Uterus (tissue), 4 donors: ENCODE results near the gene FILIP1L. TPM values are rescaled to one million over a fixed set of nuclear protein-coding genes. Genes with fewer than 3 reads are reported as not detected.

Experiments used
- DNase-seq, 2 donors: peaks; one replicate each; pipeline ENCODE4 v3.0.0-alpha.2; 2019 to 2020
- H3K27ac ChIP-seq, 2 donors: fragments of 200-600 bp; sonication (generic); 1 replicate in 1 of 2; 2 replicates in 1 of 2; pipeline ENCODE4 v1.5.1; 2016 to 2018
- H3K27me3 ChIP-seq, 2 donors: fragments of 200-600 bp; sonication (generic); one replicate each; pipeline ENCODE4 v1.5.1; 2018 to 2019; ENCODE audit warnings: control low read depth in 1 of 2
- H3K36me3 ChIP-seq, 2 donors: fragments of 200-600 bp; sonication (generic); one replicate each; pipeline ENCODE4 v1.5.1; 2019; ENCODE audit warnings: control low read depth in 1 of 2
- H3K4me1 ChIP-seq, 2 donors: fragments of 200-600 bp; sonication (generic); one replicate each; pipeline ENCODE4 v1.5.1; 2018 to 2019; ENCODE audit warnings: control low read depth in 1 of 2
- H3K4me3 ChIP-seq, 2 donors: fragments of 200-600 bp; sonication (generic); 1 replicate in 1 of 2; 2 replicates in 1 of 2; pipeline ENCODE4 v1.5.1; 2018 to 2019; ENCODE audit warnings: mild to moderate bottlenecking in 1 of 2
- H3K9me3 ChIP-seq, 2 donors: fragments of 200-600 bp; sonication (generic); one replicate each; pipeline ENCODE4 v1.5.1; 2019; ENCODE audit warnings: control low read depth in 1 of 2
- POLR2A ChIP-seq, 2 donors: fragments of 450-650 bp; IDR thresholded peaks; one replicate each; pipeline ENCODE4 v1.6.1; 2016; ENCODE audit warnings: antibody characterized with exemption in 2 of 2, mild to moderate bottlenecking in 1 of 2, moderate library complexity in 1 of 2
- intact Hi-C: fragments of 100-400 bp; cut with DNase I; formaldehyde crosslinking; loops from one replicate; pipeline ENCODE4 v1.15.1; 2023; ENCODE audit warnings: low total_unique reads
- total RNA-seq, 4 donors: library from RNA; depleted of rRNA in 3 of 4; stranded (reverse); fragments of >200 nt in 3 of 4; gene quantifications; one replicate each; pipeline versions ENCODE4 v1.1.0 to v1.2.4, GENCODE V29; 2014 to 2023
- TF ChIP-seq, protein P1 (sequence below), 4 experiments: fragments of 200-600 bp in 2 of 4; fragments of 450-650 bp in 2 of 4; sonication (generic) in 2 of 4; IDR thresholded peaks; one replicate each; pipeline ENCODE4 v1.5.1; 2016 to 2019; ENCODE audit warnings: antibody characterized with exemption in 4 of 4, mild to moderate bottlenecking in 2 of 4, moderate library complexity in 1 of 4
- donor health status: DM: yes; HTN: yes; CAD: no.

Gene FILIP1L
- total RNA-seq, 4 donors from 2014 or later: 48.5 to 99.1 (median 66.3) TPM

DNA sequence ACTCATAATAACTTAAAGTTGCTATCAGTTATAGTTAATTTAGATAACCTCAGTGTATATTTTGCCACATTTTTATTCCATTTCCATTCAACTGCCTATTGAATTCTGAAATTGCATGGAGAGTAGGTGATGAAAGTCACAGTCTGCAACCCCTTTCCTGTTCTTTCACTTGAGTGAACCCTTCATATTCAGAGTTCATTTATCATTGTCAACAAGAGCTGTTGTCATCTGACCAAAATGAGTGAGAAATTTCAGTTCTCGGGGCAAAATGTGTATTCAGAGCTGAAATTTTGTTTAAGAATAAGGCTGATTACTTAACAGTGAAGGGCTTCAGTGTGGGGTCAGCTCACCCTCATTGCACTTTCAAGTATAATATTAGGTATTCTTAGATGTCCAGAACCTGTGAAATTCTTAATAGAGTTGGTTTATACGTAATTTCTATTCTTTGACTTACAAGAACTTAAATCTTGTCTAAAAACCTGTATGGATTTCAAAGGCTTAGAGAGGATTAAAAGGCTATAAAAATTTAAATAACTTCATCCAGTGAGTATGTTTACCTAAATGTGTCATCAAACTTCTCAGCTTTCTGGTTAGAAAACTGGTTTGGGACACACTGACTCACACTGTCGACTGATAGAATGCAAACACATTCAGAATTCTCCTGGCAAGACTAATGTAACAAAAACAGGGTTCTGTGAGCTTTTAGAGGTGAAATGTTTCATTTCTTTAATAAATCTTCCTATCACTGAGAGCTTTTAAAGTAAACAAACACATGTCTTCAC is 204.4 kb downstream of the FILIP1L start:
- Histone ChIP-seq H3K27ac (peak overlapping the region in 1 of 2 donors; percentile 26), H3K9me3 (no peaks in the 10 kb centered on the region), H3K27me3 (no peaks in the 10 kb centered on the region), H3K36me3 (no peaks in the 10 kb centered on the region), H3K4me3 (no peak overlapping the region), H3K4me1 (no peaks in the 10 kb centered on the region)
- TF ChIP-seq POLR2A (IDR thresholded peaks at IDR 0.05): no peak
- TF ChIP-seq, protein P1, sequence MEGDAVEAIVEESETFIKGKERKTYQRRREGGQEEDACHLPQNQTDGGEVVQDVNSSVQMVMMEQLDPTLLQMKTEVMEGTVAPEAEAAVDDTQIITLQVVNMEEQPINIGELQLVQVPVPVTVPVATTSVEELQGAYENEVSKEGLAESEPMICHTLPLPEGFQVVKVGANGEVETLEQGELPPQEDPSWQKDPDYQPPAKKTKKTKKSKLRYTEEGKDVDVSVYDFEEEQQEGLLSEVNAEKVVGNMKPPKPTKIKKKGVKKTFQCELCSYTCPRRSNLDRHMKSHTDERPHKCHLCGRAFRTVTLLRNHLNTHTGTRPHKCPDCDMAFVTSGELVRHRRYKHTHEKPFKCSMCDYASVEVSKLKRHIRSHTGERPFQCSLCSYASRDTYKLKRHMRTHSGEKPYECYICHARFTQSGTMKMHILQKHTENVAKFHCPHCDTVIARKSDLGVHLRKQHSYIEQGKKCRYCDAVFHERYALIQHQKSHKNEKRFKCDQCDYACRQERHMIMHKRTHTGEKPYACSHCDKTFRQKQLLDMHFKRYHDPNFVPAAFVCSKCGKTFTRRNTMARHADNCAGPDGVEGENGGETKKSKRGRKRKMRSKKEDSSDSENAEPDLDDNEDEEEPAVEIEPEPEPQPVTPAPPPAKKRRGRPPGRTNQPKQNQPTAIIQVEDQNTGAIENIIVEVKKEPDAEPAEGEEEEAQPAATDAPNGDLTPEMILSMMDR (IDR thresholded peaks at IDR 0.05): no peak
- DNase-seq: no peak
- intact Hi-C loops: no loop called here

DNA sequence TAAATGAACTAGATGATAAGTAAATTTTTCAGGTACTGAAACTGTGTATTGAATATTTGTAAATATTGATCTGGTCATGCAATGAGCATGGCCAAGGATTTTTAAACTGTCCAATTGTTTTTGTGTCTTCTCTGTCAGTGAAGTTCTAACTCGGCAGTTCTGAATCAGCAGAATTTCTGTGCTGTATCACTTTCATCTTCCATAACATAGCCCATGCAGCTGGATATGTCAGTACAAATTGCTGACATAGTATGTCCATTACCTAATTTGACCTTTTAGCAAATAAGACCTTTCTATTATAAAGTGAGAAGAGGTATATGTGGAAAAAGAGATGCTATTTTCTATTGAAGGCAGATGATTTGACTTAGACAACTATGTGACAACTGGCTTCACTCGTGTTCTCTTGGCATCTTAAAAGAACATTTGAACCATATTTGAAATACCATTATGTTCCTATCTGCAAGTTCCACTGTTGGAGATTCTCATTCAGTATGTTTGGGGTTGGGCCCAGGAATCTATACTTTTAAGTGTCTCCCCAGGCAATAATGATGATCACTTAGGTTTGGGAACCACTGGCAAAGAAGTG is 206.2 kb downstream of the FILIP1L start:
- Histone ChIP-seq H3K4me1 (no peaks in the 10 kb centered on the region), H3K27ac (no peak overlapping the region), H3K36me3 (no peaks in the 10 kb centered on the region), H3K9me3 (no peaks in the 10 kb centered on the region), H3K4me3 (no peak overlapping the region), H3K27me3 (no peaks in the 10 kb centered on the region)
- TF ChIP-seq, protein P1 (IDR thresholded peaks at IDR 0.05): no peak
- no peak for TF ChIP-seq POLR2A (IDR thresholded peaks at IDR 0.05)
- intact Hi-C loops: no loop called here
- DNase-seq: no peak

DNA sequence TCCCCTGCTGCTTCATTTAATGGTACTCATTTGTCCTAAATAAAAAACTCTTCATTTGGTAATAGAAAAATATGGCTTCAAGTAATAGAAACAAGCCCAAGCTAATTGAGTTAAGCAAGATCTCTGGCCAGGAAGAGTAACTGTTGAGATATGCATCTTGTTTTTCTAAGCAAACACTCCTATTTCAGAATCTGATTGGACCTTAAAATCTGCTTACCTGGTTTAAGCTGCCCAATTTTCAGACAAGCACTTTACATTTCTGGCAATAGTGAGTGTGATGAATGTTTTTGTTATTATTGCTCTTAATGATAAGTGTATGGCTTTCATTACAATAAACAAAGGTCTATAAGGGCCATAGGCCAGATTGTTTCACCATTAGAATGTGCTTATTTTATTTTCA is 210.4 kb downstream of the FILIP1L start:
- no peaks in the 10 kb centered on the region for H3K9me3 ChIP-seq
- TF ChIP-seq, protein P1 (IDR thresholded peaks at IDR 0.05): no peak
- no peak for TF ChIP-seq POLR2A (IDR thresholded peaks at IDR 0.05)
- no peak overlapping the region for H3K4me3 ChIP-seq
- DNase-seq: no peak
- H3K27ac ChIP-seq: no peak overlapping the region
- no peaks in the 10 kb centered on the region for H3K4me1 ChIP-seq
- no peaks in the 10 kb centered on the region for H3K27me3 ChIP-seq
- no peaks in the 10 kb centered on the region for H3K36me3 ChIP-seq
- intact Hi-C loops: no loop called here

DNA sequence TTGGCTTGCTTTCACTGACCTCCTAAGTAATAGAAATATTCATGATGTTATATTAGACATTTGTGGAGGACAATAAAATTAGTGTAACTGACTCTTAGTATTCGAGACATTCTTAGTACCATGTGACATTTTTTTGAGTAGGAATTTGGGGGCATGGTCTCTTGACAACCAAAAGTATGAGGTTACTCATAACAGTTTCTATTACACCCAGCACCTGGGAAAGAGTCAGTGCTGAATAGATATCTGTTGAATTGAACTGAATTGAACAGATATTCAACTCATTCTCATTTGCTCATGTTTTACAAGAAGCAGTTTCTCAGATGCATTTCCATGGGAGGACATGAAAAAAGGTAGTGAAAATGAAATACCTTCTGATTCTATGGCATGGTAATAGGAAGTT is 212.2 kb downstream of the FILIP1L start:
- no peak for TF ChIP-seq POLR2A (IDR thresholded peaks at IDR 0.05)
- TF ChIP-seq, protein P1 (IDR thresholded peaks at IDR 0.05): no peak

DNA sequence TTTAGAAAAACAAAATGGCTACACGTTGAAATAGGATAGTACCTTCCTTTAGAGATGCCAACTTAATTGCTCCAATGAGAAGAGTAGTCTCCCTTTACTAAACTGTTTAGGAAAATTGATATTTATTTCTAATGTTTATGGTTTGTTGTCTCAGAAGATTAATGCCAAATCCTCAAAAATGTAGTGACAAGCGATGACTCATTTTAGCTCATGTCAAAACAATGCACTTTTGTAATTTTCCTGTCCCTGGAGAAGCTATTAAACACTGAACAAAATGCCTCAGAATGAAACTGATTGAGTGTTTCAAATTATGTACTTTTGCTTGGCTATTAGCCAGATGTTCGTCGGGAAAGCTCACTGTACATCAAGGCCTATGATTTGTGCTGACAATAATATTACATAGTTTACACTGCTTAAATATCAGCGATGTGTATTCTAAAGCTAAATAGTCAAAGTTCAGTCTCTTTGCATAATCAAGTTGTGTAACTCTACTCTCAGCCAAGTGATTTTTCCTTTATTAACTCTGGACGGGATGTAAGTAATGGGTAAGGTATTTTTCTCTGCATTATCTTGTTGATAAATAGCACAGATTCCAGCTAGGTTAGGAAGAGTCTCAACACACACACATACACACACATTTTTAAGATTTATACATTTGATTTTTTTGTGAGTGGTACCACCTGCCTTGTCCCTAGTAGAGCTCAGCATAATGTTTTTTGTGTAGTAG is 212.9 kb downstream of the FILIP1L start:
- no peaks in the 10 kb centered on the region for H3K27me3 ChIP-seq
- TF ChIP-seq, protein P1 (IDR thresholded peaks at IDR 0.05): no peak
- no peak for TF ChIP-seq POLR2A (IDR thresholded peaks at IDR 0.05)
- intact Hi-C loops: no loop called here
- H3K4me3 ChIP-seq: no peak overlapping the region
- H3K36me3 ChIP-seq: no peaks in the 10 kb centered on the region
- H3K27ac ChIP-seq: peak overlapping the region; percentile 10 to 46
- no peaks in the 10 kb centered on the region for H3K4me1 ChIP-seq
- no peak for DNase-seq
- H3K9me3 ChIP-seq: no peaks in the 10 kb centered on the region

More for the DNA sequence above, 212.2 kb downstream of the FILIP1L start:
- no peaks in the 10 kb centered on the region for H3K9me3 ChIP-seq
- H3K4me3 ChIP-seq: no peak overlapping the region
- intact Hi-C loops: no loop called here
- no peaks in the 10 kb centered on the region for H3K27me3 ChIP-seq
- DNase-seq: no peak
- H3K4me1 ChIP-seq: no peaks in the 10 kb centered on the region
- H3K36me3 ChIP-seq: no peaks in the 10 kb centered on the region
- peak overlapping the region in 1 of 2 donors; percentile 10 for H3K27ac ChIP-seq
